GM21576 (cell line): ENCODE data around the gene NPAS3.

Experiments
- ATAC-seq: cut with Tn5 transposase; IDR thresholded peaks from one replicate; pipeline ENCODE4 v1.9.1; 2021; ENCODE audit warnings: mild to moderate bottlenecking, moderate library complexity; ENCODE audit not compliant: unreplicated experiment

The NPAS3 gene

DNA sequence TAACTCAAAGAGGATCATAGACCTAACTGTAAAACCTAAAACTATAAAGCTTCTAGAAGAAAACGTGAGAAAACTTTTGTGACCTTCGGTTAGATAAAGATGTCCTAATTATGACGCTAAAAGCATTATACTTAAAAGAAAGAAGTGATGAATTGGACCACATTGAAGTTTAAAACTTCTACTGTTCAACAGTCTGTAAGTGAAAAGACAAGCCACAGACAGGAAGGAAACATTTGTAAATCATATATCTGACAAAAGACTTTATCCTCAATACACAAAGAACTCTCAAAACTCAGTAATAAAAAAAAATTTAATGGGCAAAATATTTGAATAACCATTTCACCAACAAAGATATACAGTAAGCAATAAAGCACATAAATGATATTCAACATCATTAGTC, 667.9 kb downstream of the NPAS3 start:
- ATAC-seq = no peak

DNA sequence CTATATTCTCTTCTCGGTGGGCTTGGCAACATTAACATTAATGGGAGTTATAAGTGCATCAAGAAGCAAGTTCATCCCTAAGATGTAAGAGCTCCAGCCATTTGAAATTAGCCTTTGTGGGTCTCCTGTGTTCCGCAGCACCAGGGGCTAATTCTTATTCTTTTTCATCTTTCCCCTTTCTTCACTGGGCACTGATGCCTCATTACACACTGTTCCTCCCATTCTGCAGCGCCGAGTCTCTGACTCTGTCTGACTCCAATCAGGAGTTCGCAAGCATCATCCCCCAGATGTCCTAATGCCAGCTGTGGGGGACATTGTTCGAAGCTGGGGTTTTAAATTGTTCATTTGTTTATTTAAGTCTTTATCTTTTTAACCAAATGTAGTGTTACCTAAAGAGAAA, 670.9 kb downstream of the NPAS3 start:
- no peak for ATAC-seq

DNA sequence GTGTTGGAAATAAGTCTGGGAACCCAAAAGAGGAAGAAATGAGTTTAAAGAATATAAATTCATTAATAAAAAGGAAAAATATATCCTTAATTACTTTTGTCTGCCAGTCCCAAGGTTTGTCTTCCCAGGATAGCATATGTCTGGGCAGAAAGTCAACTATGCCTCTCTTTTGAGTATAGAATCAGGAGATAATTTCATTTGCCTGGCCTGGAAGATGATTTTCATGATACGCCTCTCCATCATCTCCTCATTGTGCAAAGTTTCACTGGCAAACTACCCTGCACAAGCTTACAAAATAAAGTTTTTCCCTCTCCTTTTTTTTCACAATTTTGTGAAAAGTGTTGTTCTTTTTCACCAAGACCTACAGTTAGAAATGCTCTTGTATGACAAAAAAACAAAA, 671.4 kb downstream of the NPAS3 start:
- no peak for ATAC-seq

DNA sequence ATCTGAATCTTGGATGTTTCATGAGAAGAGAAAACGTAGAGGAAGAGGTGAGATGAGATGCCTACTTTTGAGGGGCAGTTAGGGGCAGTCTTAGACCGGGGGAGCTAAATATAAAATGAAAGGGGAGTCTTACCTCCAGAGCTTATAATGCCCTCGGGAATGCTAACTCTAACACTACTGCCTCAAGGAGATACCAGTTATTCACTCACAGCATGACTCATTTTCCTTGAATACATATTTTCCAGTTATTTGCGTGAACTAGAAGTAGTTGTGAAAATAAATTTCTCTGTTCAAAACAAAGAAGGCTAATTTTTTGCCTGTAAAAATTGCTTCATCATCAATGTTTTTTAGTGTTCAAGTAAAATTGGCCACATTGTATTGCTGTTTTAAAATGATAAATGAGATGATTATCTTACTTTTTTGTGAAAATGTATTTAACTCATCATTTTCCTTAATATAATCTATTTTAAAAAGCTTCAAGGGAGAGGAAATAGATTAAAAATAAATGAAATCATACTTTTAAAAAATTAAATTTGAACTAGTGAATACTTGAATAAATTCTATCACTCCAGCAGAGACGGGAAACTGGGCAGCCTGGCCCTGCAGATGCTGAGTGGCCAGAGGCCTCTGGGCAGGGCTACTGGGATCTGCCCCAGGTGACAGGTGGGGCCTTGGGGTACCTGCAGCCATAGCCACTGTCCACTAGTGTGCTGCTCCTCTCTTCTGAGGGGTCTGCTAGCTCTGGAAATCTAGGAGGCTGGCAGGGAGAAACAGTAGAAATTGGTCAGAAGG, 672.9 kb downstream of the NPAS3 start:
- ATAC-seq = no peak

DNA sequence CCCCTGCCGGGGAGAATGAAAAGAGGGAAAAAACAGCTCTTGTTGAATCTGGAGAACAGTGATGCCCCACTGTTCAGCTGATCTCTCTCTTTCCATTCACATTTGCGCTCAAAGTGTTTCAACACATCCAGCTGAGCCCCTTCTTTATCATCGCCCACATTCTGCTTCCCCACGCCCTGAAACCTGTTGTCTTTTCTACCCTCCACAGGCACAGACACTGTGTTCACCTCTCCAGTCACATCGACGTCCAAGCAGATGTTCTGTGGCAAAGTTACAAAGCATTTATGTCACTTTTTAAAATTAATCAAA, 673.5 kb downstream of the NPAS3 start:
- no peak for ATAC-seq

DNA sequence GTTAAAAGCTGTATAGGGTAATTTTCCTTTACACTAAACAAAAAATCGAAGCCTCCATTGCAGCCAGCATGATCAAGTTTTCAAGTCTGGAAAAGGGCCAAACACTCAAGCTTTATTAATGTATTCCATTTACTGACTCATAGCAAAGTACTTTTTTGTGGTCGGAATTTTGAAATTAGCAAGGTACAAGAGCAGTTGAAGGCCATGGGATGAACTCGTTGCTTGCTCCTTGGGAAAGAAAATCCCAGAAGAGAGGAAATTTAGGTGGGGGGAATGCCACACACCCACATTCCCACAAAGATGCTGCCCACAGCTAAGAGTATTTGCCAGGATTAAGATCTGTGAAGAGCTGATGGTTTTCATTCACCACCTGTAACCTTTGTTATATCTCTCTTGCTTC, 678.5 kb downstream of the NPAS3 start:
- ATAC-seq = no peak

DNA sequence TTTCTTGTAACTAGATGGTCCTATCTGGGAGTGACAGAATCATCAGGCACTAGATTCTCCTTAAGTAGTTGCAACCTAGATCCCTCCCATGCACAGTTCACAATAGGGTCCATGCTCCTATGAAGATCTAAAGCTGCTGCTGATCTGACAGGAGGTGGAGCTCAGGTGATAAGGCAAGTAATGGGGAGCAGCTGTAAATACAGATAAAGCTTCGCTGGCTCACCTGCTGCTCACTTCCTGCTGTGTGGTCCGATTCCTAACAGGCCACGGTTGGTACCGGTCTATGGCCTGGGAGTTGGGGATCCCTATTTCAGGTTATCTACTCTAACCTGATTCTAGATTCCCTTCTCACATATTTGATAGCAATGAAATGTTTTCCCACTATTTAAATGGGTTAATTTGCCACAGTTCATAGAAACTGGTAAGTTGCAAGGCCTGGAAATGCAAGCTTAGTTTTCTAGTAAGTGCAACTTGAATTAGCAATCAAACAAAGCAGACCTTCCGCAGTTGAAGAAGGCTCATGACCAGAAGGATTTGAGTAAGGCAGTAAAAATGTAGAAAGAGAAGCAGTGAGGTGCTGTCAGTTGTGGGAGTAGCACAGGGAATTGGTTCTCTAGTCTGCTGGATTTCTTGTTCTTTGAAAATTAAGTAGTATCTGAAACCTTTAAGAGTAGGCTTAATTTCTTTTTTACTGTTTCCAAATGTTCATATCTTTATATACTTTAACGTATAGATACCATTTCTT, 679.9 kb downstream of the NPAS3 start:
- ATAC-seq = no peak

DNA sequence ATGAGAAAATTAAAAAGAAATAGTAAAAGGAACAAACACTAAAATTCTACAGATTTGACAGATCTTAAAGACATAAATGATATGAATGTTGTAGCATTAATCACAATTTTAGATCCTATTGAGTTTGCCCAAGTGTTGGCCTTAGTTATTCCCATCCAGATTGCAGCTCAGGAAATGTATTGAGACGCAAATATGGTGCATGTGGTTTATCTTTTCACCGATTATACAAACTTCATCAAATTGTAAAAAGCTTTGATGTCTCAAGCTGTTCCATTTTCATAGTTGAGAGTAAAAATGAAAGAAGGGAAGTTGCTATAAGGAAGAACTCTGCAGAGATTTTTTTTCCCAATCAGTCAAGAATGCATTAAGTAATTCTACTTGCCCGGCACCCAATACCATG, 683.8 kb downstream of the NPAS3 start:
- ATAC-seq = no peak

DNA sequence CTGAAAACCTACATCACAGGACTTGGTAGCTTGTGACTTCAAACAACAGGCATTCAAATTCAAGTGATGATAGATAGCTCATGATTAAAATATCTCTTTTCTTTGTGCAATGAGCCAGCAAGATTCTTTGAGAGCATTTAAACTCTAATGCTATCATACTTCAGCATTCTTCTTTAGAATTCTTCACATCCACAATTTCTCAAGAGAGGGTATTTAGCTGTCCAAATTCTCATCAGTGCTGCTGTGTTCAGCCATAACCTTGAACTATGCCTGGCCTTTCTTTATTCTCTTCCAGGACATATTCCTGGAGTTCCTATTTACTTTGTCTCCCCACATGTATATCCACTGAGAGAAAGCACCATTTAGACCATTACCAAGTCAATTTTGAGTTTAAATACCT, 691.1 kb downstream of the NPAS3 start:
- no peak for ATAC-seq

DNA sequence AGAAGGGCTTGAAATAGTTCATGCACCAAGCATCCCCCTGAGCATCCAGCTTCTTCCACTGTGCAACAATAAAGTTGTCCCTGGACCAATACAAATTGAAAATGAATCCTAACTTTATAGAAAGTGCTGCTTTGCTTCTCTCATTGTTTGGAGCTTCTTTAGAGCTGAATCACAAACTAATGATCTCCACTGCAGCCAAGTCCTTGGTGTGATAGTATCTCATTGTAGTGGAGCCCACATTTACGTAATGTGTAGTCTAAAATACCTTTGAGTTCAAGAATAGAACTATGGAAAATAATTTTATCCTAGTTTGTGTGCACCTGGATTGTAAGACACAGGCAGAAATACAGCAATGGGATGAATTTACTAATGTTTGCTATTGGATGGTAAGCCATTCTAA, 692.3 kb downstream of the NPAS3 start:
- no peak for ATAC-seq

DNA sequence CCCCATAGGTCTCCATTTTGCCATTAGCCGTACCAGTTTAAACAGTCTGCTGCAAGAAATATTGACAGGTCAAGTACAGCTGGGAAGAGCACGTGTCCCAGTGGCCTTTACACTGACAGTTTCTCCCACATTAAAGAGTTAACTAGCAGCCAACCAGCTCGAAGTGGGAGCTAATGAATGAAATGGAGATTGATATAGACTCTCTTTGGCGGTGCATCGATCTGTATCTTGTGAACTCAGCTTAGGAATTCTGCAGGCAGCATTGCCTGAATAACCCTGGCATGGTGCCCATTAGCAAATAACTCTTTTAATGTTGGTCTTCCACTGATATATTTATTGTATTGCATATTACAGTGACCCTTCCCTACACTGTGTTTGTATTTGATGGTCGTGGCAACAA, 692.8 kb downstream of the NPAS3 start:
- no peak for ATAC-seq

DNA sequence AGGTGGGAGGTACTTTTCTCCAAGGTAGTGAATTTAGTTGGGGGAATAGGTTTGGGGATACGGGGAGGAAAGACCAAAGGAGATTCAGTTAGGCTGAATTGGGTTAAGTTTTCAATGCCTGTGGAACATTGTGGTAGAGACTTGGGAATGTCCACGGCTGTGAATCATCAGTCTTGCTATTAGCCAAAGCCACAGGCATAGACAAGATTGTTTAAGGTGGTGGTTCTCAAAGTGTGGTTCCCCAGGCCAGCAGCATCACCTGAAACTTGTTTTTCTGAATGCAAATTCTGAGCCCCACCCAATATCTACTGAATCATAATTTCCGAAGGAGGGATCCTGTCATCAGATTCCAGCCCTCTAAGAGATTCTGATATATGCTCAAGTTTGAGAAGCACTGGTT, 696.0 kb downstream of the NPAS3 start:
- ATAC-seq = no peak

DNA sequence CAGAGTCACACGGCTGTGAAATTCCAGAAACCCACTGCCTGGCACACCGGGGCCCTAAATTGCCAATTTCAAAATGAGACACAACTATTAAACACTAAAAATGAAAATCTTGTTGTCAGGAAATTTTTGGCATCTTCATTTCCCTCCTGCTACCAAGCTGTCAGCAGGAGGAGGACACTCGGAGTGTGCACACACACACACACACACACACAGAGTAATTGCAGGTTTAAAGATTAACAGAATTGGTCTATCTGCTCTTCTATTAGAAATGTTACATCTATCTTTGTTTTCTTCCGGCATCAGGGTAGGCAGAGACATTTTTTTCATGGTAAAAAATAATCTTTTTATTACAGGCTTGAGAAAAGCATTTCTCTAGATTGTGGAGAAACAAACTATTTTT, 698.0 kb downstream of the NPAS3 start:
- ATAC-seq = no peak

DNA sequence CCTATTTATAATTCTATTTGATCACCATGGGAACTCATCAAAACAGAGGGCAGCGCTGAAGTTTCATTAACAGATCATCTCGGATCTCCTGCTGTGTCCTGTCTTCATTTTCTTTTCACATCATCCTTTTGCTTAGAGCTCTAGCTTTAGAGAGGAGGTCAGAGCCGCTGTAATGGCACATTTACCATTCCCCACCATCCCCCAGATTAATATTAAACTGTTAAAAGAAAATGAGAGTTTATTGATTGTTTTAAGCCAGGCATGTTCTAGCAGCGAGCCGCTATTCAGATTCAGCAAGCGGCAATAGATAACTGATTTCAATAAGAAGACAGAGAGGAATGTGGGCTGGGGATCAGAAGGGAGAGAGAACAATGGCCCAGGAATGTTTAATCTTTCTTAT, 703.4 kb downstream of the NPAS3 start:
- ATAC-seq = no peak

DNA sequence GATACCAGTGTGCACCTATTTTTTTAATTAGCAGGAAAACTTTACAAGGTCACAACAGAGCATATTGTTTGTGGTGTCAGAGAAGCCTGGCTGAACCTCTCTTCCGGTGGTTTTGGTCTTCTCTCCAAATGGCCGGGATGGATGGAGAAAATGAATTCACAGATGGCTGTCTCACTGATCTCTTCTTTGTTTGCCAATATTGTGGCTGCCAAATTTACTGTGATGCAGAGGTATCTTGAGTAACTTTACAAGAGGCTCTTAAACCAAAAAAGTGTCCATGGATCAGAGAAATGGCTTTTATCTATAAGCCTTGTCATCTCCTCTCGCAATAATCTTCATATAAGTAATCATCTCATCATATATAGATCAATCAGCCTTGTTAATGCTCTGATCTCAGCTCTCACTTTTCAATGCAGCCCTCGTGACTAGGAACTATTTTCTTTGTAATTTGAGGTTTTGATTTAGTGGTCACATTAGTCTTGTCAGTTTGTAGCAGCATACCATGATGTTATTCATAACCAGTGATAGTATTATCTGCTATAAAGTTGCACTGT, 704.1 kb downstream of the NPAS3 start:
- ATAC-seq = no peak

DNA sequence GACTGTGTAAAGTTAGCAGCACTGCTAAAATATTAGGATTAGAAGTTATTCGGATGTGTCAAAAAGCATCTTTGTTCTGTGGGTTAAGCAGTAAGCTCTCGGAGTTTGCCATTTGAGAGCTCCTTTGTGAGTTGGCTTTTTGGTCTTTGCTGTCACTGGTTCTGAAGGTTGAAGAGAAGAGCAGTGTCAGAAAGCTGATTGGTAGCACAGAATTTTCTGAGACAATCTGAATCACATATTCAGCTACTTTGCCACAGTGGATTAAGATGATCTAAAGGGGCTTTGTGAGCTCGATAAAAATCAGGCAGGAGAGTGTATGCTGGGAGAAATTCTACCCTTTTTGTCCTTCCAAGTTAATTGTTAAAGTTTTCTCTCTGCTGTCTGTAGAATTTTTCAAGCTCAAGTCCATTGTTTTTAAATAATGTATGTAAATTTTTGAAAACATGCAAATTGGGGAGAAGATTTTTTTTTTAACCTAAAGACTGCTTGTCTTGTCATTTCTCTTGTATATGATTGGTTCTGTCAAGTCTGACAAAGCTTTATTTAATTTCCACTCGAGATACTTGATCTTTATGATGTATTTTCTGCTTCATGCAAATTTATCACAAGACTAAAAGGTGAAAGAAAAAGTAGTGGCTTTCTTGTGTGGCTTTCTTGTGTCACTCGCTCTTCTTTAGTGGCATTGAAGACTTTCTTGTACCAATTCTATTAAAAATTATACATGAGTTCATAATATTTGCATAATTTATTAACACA, 704.9 kb downstream of the NPAS3 start:
- no peak for ATAC-seq

DNA sequence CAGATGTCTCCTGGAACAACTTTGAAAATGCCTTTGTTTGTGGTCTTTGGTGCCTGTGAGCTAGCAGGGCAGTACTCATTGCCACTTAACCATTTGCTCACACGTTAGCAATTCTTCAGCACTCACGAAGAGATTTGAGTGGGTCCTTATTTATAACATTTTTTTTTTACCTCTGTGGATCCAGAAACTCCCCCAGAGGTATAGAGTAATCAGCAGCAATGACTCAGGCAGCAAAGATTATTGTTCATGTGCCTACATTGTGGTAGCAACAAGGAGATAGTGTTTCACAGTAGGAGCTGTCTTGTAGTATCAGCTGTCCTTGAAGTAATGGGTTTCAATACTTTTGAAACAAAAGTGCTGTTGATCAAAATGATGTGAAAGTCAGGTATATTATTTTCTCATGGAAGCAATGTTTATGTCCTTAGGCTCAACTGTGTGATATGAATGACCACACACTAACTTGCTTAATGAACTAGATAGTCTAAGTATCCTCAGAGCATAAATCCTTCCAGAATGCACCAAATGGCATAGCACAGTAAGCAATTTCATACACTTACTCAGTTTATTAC, 708.1 kb downstream of the NPAS3 start:
- no peak for ATAC-seq

DNA sequence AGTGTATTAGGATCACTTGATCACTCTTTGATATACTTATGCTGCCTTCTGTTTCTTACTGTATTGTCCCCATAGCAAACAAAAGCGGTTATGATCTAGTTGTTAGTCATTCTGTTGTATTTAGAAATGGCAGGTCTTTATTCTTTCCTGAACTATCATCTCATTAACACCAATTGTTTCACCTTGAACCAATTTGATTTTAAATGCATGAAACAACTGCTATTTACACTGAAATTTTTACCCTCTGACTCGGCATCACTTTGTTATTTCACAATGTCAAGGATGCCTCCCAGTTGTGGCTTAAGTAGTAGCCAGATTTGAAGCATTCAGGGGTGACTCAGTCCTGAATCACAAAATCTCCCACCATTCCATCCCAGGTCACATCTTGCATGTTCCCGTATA, 708.7 kb downstream of the NPAS3 start:
- ATAC-seq = no peak

DNA sequence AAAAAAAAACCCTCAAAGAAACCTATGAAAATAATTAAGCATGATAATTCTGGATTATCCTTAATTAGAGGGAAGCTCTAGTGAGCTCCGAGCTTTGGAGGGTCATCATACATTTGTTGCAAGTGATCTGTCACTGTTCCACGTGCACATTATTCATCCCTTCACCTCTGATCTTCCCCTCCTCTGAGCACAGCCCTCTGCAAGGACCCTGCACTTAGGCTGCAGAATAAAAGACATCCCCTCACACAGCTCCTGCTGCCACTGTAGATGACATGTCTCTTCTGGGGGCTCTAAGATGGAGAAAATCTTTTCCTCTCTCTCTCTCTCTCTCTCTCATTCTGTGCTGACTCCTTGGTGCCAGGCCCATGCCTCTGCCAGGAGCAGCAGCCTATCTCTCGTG, 711.8 kb downstream of the NPAS3 start:
- no peak for ATAC-seq

DNA sequence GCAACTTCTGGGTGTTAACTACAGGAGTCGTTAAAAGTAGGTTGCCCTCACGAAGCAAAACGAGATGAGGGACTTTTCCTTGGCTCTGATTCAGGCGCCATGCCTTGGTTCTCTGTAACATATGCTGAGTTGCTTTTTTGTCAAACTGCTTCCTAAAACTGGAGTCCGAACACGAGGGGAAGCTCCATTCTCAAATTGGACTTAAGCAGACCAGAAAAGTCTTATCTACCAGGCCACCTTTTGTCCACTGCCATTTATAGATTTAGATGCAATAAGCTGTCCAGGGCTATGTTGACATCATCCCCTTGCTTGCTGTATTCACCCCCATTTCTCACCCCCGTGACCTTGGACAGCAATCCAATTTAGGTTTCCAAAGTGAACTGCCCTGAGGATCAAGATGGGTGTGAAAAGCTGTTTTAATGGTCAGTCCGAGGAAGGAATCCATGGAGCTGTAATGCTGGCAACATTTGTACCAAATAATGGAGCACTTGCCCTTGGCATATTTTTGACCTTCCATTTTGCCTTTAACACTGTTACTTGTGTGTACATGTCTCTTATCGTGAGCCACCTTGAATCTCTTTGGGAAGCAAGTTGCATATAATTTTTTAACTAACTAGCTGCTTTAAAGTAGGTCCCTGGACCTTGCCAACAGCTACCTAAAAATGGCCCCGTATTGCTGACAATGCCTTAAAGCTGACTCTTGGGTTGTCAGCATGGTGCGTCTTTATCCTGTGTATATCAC, 714.1 kb downstream of the NPAS3 start:
- ATAC-seq = no peak

DNA sequence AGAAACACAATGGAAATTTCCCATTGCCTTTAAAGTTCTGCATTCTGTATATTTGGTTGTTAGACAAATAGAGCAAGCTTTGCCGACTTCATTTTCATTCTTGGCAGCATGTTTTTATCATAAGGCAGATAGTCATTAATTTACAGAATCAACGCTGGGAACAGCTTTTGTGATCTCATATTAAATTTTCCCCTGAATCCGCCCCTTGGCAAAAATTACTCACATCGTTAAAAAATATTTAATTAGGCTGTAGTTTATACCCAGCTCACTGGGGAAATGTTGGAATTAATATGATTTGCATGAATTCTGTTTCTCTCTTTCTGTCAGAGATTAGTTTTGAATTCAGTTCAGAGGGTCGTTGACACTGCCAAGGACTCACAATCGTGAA, 714.6 kb downstream of the NPAS3 start:
- ATAC-seq = no peak
